GM19455 (cell line): ENCODE data around the gene SLC25A33.
"Not testable (repeated sequence)": the region's sequence is repeated elsewhere in the genome, so short reads cannot be mapped to it uniquely, and the experiment has no call there.

ENCODE experiments used
- ATAC-seq: cut with Tn5 transposase; IDR thresholded peaks from one replicate; pipeline ENCODE4 v1.9.1; 2021; ENCODE audit not compliant: unreplicated experiment

The SLC25A33 gene

DNA sequence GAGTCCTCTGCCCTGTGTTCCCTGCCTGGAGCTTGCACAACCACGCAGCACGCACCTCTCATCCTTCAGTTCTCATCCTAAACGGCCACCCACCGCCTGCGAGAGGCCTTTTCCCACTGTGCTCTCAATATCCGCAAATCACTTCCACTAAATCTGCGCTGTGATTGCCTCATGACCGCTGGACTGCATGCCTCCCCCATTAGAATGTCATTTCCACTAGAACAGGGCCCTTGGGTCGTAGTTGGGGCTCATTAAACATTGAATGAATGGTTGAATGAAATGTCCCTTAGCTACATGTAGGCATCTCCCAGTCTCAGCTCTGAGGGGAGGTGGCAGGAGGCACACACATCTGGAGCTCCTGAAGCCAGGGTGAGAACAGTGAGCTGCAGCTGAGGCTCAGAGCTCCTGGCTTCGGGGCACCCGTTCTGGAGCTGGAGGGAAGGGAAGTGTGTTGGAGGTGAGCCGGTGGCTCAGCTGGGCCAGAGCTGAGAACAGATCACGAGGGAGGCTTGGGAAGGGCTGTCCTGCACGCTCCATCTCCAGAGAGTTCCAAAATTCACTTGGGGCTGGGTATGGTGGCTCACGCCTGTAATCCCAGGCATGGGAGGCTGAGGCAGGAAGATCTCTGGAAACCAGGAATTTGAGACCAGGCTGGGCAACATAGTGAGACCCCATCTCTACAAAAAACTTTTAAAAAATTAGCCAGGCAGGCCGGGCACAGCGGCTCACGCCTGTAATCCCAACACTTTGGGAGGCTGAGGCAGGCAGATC lies 79.8 kb downstream of the SLC25A33 start:
- no peak for ATAC-seq

DNA sequence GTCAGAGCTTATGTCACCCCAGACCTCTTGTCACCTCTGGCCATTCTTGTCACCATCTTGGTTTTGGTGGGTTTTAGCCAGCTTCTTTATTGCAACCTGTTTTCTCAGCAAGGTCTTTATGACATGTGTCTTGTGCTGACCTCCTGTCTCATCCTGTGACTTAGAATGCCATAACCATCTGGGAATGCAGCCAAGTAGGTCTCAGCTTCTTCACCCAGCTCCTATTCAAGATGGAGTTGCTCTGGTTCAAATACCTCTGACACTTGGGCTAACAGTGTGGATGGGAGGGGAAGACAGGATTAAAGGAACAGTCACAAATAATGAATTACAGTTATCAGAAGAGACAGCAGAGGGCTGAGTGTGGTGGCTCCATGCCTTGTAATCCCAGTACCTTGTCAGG lies 81.8 kb downstream of the SLC25A33 start:
- no peak for ATAC-seq

DNA sequence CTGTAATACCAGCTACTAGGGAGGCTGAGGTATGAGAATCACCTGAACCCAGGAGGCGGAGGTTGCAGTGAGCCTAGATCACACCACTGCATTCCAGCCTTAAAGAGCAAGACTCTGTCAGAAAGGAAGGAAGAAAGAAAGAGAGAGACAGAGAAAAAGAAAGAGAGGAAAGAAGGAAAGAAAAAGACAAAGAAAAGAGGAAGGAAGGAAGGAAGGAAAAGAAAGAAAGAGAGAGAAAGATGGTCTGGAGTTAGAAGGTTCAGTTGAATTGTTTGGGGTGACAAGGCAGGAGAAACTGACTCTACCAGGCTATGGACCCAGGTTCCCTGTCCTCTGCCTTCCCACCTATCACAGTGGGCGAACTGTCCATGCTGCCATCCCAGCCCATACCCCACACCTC lies 84.8 kb downstream of the SLC25A33 start:
- ATAC-seq = no peak

DNA sequence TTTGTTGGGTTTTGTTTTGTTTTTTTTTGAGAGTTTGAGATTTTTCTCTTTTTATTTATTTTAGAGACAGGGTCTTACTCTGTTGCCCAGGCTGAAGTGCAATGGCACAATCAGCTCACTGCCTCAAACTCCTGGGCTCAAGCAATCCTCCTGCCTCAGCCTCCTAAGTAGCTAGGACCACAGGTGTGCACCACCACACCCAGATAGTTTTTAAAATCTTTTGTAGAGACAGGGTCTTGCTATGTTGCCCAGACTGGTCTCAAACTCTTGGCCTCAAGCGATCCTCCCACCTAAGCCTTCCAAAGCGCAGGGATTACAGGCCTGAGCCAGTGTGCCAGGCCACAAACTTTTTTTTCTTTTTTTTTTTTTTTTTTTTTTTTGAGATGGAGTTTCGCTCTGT lies 85.8 kb downstream of the SLC25A33 start:
- not testable (repeated sequence) for ATAC-seq

DNA sequence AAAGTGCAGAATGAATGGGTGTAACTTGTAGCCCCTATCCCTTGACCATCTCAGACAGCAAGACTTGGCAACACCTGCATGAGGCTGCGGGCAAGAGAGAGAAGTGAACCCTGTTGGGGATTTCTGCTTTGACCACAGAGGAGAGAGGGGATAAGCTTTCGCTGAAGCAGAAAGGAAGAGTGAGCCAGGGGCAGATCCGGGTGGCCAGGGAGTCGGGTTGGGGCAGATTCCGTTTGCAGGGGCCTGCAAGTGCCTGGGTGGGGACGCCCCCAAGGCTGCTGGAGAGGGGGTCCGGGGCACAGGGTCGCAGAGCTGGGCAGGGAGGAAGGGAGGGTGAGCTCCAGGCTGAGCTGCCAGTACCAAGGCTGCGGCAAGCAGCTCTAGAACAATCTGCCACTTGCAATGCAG lies 86.9 kb downstream of the SLC25A33 start:
- ATAC-seq = no peak

DNA sequence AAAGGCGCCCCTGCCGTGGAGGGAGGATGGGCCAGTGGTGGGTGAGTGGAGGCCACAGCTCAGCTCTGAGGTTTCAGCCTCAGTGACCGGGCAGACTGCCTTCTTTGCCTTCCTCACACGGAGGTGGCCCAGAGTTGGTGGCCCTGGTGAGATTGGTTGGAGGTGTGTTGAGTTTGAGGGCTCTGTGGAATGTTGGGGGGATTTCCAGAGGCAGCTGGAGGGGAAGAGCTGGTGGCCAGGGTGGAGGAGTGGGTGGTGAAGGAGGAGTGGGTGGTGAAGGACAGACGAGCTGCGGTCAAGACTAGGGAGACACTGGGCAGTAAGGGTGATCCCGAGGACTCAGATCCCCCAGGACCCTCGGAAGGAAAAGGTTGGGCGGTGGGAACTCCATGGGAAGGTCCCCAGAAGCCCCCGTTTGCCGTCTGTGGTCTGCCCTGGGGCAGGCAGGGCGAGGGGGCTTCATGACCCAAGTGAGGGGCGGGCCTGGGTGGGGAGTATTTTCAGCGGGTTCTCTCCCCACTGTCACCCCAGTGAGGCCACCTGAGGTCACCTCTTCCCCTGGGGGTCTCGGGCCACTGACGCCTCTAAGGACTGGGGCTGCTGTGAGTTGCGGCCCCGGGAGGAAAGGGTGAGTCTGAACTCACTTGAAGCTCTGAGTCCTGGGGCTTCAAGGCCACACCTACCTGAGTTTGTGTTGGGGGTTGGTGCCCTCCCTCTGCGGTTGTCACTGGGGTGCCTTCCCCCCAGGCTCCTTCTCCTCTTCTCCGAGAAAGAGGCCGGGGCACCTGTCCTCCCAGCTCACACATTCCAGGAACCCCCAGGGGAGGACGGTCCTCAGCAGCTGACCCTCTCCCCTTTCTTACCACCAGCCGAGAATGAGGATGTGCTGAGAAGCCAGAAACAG lies 89.5 kb downstream of the SLC25A33 start:
- ATAC-seq = no peak

DNA sequence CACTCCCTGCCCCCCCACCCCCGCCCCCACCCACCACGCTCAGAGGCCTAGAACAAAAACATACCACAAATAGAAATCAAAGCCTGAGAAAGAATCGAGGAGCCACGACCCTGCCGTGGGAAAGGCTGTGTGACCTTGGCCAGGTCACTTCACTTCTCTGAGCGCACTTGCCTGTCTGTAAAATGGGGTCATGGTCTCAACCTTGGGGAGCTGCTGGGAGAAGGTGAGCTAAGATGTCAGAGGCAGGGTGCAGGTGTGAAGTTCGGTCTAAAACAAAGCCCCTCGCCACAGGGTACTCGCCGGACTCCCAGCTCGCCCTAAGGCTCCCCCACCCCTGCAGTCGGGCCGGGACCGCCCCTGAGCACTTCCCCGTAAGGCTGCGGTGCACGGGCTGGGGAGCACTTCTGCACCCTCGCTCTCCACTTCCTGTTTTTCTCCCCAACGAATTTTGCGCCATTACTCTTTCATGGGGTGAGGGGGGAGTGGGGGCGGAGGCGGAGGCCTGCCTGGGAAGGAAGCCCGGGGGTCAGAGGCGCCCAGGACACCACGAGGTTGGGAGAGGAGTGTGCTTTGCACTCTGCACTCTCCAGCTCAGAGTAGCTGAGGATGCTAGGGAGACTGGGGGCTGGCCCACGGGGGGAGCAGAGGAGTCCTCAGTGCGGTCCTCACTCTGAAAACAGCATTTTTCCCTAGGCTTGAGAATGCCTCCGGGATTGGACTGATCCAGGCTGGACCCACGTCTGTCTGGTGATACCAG lies 90.4 kb downstream of the SLC25A33 start:
- ATAC-seq = no peak

DNA sequence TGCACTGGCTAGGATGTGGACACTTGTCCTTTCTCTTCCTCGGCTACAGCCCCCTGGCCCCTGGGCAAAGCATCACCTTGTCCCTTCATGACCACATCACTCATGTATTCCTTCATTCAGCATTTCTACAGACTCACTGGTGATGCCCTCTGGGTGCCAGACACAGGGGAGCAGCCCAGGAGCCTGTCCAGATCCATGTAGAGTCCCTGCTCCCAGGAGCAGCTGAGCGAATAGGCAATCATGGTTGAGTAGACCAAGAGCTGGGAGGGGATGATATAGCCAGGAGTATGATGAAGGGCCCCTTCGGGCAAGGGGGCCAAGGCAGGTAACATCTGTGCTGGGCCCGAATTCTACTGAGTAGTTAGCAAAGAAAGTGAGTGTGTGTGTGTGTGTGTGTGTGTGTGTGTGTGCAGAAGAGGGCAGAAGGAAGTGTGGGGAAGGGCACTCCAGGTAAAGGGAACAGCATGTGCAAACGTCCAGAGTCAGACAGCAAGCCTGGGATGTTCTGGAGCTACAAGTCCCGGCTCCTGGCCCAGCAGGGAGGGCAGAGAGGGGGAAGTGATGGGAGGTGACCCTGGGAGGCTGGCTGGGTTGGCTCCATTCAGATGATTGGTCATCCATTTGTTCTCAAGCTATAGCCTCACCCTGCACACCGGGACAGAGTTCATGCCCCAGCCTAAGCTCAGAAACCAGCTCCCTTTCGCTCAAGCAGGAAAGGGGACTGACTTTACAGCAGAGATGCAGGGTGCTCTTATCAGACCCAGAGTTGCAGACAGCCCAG lies 91.3 kb downstream of the SLC25A33 start:
- no peak for ATAC-seq

DNA sequence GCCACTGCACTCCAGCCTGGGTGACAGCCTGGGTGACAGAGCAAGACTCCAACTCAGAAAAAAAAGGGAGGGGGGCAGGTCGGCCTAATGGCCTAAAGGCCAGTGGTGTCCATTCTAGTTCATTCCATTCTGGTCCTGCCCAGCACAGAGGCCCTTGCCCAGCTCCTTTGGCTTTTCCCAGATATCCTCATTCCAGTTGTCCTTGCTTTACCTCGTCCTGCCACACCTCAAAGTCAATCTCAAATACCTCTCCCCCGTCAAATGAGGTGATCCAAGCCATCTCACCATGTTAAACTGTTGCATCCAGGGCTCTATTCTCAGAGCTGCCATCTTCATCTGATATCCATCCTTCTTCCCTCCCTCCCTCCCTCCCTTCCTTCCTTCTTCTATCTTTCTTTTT lies 92.3 kb downstream of the SLC25A33 start:
- no peak for ATAC-seq

DNA sequence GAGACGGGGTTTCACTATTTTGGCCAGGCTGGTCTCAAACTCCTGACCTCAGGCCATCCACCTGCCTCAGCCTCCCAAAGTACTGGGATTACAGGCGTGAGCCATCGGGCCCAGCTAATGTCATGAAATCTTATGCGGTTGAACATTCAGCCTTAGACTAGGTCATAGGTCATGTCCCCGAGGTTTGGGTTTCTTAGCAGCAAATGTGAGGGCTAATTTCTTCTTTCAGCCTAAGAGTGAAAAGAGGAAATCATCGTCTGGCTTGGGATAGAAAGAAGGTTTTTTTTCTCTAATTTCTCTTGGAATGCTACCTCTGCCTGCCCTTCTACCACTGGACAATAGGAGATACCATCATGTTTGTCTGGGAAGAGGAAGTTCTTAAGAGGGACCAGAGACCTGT lies 94.2 kb downstream of the SLC25A33 start:
- ATAC-seq = no peak

DNA sequence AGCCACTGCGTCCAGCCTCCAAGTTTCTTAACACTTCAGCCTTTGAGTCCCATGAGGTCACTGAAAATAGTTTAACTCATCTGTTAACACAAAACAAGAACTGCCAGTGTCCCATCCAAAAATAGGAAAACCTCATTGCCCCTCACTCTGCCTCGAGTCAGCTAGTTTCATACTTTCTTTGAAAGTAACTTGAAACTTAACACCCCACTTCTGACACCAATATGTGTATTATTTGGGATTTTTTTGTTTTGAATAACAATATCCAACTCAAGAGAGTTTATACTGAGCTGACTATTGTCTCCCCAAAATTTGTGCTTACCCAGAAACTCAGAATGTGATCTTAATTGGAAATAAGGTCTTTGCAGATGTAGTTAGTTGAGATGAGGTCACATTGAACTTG lies 95.3 kb downstream of the SLC25A33 start:
- ATAC-seq = no peak
